Sigmoid colon (tissue), 7 donors: Measurements from ENCODE around the gene LRRC30. TPM values are rescaled to one million over a fixed set of nuclear protein-coding genes. Genes with fewer than 3 reads are reported as not detected.
A peak's percentile ranks its signal among the peaks of the same experiment; 100 is the strongest.

Experiments
- DNase-seq: peaks from one replicate; pipeline ENCODE4 v3.0.0-alpha.2; 2019
- H3K27ac ChIP-seq, 4 donors: fragments of 200-600 bp; sonication (generic); one replicate each; pipeline ENCODE4 v1.5.1; 2016 to 2019; ENCODE audit warnings: mild to moderate bottlenecking in 1 of 4
- H3K27me3 ChIP-seq, 3 donors: fragments of 200-600 bp; sonication (generic); one replicate each; pipeline ENCODE4 v1.5.1; 2019; ENCODE audit warnings: mild to moderate bottlenecking in 1 of 3
- H3K36me3 ChIP-seq, 4 donors: fragments of 200-600 bp; sonication (generic); one replicate each; pipeline ENCODE4 v1.5.1; 2016 to 2019
- H3K4me1 ChIP-seq, 4 donors: fragments of 200-600 bp; sonication (generic); one replicate each; pipeline ENCODE4 v1.5.1; 2017 to 2019
- H3K4me3 ChIP-seq, 4 donors: fragments of 200-600 bp; sonication (generic); one replicate each; pipeline ENCODE4 v1.5.1; 2017 to 2019; ENCODE audit warnings: mild to moderate bottlenecking in 2 of 4, moderate library complexity in 1 of 4
- H3K9me3 ChIP-seq, 4 donors: fragments of 200-600 bp in 3 of 4; sonication (generic) in 3 of 4; one replicate each; pipeline versions ENCODE4 v1.5.1 to v1.6.1; 2013 to 2019
- CTCF ChIP-seq, 4 experiments: fragments of 450-650 bp in 3 of 4; fragments of 200-600 bp in 1 of 4; IDR thresholded peaks; one replicate each; pipeline ENCODE4 v1.5.1; 2016 to 2019; ENCODE audit warnings: antibody characterized with exemption in 4 of 4, mild to moderate bottlenecking in 3 of 4, moderate library complexity in 2 of 4
- EP300 ChIP-seq, 4 donors: sonication (generic); formaldehyde crosslinking; IDR thresholded peaks; one replicate each; pipeline ENCODE4 v1.6.1; 2017; ENCODE audit warnings: antibody characterized with exemption in 4 of 4
- POLR2A ChIP-seq, 2 donors: fragments of 450-650 bp; IDR thresholded peaks; one replicate each; pipeline ENCODE4 v1.6.1; 2016; ENCODE audit warnings: antibody characterized with exemption in 2 of 2, mild to moderate bottlenecking in 2 of 2, moderate library complexity in 2 of 2
- POLR2AphosphoS5 ChIP-seq, 4 donors: sonication (generic); formaldehyde crosslinking; IDR thresholded peaks; one replicate each; pipeline ENCODE4 v1.6.1; 2017; ENCODE audit warnings: antibody characterized with exemption in 4 of 4
- WGBS, 2 donors: extraction: QIAGEN DNeasy Blood & Tissue Kit; methylation state at CpG; one replicate each; pipeline ENCODE4 v1.1.7; 2013; 5-methylcytosine and 5-hydroxymethylcytosine counted together
- intact Hi-C: fragments of 100-400 bp; cut with DNase I; formaldehyde crosslinking; loops from one replicate; pipeline ENCODE4 v1.15.1; 2023
- polyA plus RNA-seq, 3 donors: library from polyadenylated mRNA; stranded (reverse); fragments of 200-250 nt; gene quantifications; one replicate each; pipeline ENCODE4 v1.2.3, GENCODE V29; 2013
- total RNA-seq, 4 donors: library from RNA; depleted of rRNA; stranded (reverse); fragments of >200 nt; gene quantifications; one replicate each; pipeline ENCODE4 v1.1.0, GENCODE V29; 2016
- donor health status: healthy with polysubstance abuse.
- donor health status: Bipolar disorder and iron deficiency.
- donor health status: healthy.

Gene LRRC30
- total and polyA plus RNA-seq, 7 donors = not detected

- Histone ChIP-seq H3K36me3 (no peaks in the 10 kb centered on the region), H3K27ac (no peak overlapping the region), H3K4me1 (no peaks in the 10 kb centered on the region), H3K27me3 (no peaks in the 10 kb centered on the region), H3K9me3 (no peaks in the 10 kb centered on the region), H3K4me3 (no peak overlapping the region)
- TF ChIP-seq CTCF (IDR thresholded peaks at IDR 0.05) = peak in 2 of 4 experiments; percentile 29 to 35
- TF ChIP-seq POLR2A (IDR thresholded peaks at IDR 0.05) = no peak
- 47 to 64% methylated on average over 5 of the region's 5 CpGs for WGBS, 2 donors
- no peak for DNase-seq
- intact Hi-C loops = no loop called here
Measured at GRCh38 chr18:7221424-7222155, 9.3 kb upstream of the LRRC30 start.

- no peak overlapping the region for H3K4me3 ChIP-seq
- no peaks in the 10 kb centered on the region for H3K36me3 ChIP-seq
- no peaks in the 10 kb centered on the region for H3K4me1 ChIP-seq
- DNase-seq = no peak
- no peak for TF ChIP-seq POLR2A (IDR thresholded peaks at IDR 0.05)
- TF ChIP-seq POLR2AphosphoS5 (IDR thresholded peaks at IDR 0.05) = no peak
- no peak for TF ChIP-seq EP300 (IDR thresholded peaks at IDR 0.05)
- TF ChIP-seq CTCF (IDR thresholded peaks at IDR 0.05) = no peak
- intact Hi-C loops = no loop called here
- H3K9me3 ChIP-seq = no peaks in the 10 kb centered on the region
- H3K27me3 ChIP-seq = no peaks in the 10 kb centered on the region
- no peak overlapping the region for H3K27ac ChIP-seq
- WGBS, 2 donors = 49 to 74% methylated on average over 3 of the region's 3 CpGs
Measured at GRCh38 chr18:7224198-7224597, 6.7 kb upstream of the LRRC30 start.

- intact Hi-C loops = no loop called here
Measured at GRCh38 chr18:7232218-7232617, 1.3 kb downstream of the LRRC30 start.

GRCh38 chr18:7233134-7233810 is 2.4 kb downstream of the LRRC30 start:
- intact Hi-C loops = no loop called here
- 66 to 84% methylated on average over 8 of the region's 8 CpGs for WGBS, 2 donors
- no peak for DNase-seq
- no peaks in the 10 kb centered on the region for H3K27me3 ChIP-seq
- H3K27ac ChIP-seq = no peak overlapping the region
- H3K4me3 ChIP-seq = no peak overlapping the region
- TF ChIP-seq EP300 (IDR thresholded peaks at IDR 0.05) (no peak), POLR2AphosphoS5 (IDR thresholded peaks at IDR 0.05) (no peak), CTCF (IDR thresholded peaks at IDR 0.05) (no peak)
- no peaks in the 10 kb centered on the region for H3K9me3 ChIP-seq
- H3K4me1 ChIP-seq = no peaks in the 10 kb centered on the region
- H3K36me3 ChIP-seq = no peaks in the 10 kb centered on the region

More at GRCh38 chr18:7232218-7232617, 1.3 kb downstream of the LRRC30 start:
- Histone ChIP-seq H3K4me3 (no peak overlapping the region), H3K36me3 (no peaks in the 10 kb centered on the region), H3K9me3 (no peaks in the 10 kb centered on the region), H3K27me3 (no peaks in the 10 kb centered on the region), H3K27ac (no peak overlapping the region), H3K4me1 (no peaks in the 10 kb centered on the region)
- DNase-seq = no peak
- 44 to 85% methylated on average over 3 of the region's 3 CpGs for WGBS, 2 donors
- TF ChIP-seq POLR2AphosphoS5 (IDR thresholded peaks at IDR 0.05) = no peak
- TF ChIP-seq POLR2A (IDR thresholded peaks at IDR 0.05) = no peak
- no peak for TF ChIP-seq EP300 (IDR thresholded peaks at IDR 0.05)
- TF ChIP-seq CTCF (IDR thresholded peaks at IDR 0.05) = no peak
